LHCN-M2 (cell line): ENCODE results near the gene RILPL1. TPM values are rescaled to one million over a fixed set of nuclear protein-coding genes. Genes with fewer than 3 reads are reported as not detected.
"Not testable (repeated sequence)": the region's sequence is repeated elsewhere in the genome, so short reads cannot be mapped to it uniquely, and the experiment has no call there.

Experiments used
- DNase-seq: peaks from one replicate; pipeline ENCODE4 v3.0.0-alpha.2; 2012; ENCODE audit warnings: low read depth
- polyA plus RNA-seq: library from polyadenylated mRNA; unstranded; fragments of >200 nt; gene quantifications from one replicate; pipeline ENCODE4 v1.2.1, GENCODE V29; 2012; ENCODE audit warnings: missing spikeins
- total RNA-seq: library from RNA; depleted of rRNA; stranded (reverse); fragments of >200 nt; gene quantifications from 2 replicates; pipeline ENCODE4 v1.2.3, GENCODE V29; 2014; rRNA removed

The RILPL1 gene
- total RNA-seq, result 15.4 and 16.5 TPM in 2 replicates
- 21.2 TPM for polyA plus RNA-seq

GRCh38 chr12:123533672-123534643 is at the start of gene RILPL1:
RILPL1 (minus strand) TSS chr12:123533719; CDS start chr12:123533482, 237 bp downstream.
- DNase-seq, result peak; percentile 47

GRCh38 chr12:123580772-123581171 is 47.3 kb upstream of the RILPL1 start:
- DNase-seq, result no peak

DNA sequence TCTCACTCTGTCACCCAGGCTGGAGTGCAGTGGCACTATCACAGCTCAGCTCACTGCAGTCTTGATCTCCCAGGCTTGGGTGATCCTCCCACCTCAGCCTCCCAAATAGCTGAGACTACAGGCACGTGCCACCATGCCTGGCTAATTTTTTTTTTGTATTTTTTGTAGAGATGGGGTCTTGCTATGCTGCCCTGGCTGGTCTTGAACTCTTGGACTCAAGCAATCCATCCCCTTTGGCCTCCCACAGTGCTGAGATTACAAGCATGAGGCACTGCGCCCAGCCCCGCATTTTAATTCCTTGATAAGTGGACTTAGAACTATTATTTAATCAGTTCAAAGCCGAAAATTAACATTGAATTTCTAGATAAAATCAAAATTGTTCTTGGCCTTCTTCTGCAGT is 45.3 kb upstream of the RILPL1 start:
- not testable (repeated sequence) for DNase-seq

DNA sequence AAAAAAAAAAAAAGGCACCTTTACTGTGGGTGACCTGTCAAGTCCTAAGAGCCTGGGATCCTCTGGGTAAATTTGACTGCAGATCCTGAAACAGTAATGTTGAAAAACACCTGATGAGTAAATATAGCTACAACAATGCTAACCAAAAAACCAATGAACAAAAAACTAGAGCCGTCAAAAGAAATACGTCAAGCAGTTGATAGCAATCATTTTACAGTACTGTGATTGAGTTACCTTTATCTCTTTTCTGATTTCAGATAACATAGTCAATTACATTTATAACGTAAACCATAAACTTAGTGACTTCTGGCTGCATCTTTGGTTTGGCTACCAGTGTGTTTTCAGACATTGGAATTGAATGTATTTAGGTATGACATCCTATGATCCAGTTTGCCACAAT is 44.7 kb upstream of the RILPL1 start:
- DNase-seq, result no peak

DNA sequence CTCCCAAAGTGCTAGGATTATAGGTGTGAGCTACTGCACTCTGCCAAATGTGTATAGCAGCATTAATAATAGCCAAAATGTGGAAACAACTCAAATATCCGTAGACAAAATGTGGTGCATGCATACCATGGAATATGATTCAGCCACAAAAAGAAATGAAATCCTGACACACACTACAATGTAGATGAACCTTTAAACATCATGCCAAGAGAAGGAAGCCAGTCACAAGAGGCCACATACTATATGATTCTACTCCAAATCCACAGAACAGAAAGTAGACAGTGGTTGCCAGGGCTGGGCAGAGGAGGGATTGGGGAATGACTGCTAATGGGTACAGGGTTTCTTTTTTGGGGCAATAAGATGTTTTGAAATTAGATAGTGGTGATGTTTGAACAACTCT is 43.1 kb upstream of the RILPL1 start:
- DNase-seq, result no peak

DNA sequence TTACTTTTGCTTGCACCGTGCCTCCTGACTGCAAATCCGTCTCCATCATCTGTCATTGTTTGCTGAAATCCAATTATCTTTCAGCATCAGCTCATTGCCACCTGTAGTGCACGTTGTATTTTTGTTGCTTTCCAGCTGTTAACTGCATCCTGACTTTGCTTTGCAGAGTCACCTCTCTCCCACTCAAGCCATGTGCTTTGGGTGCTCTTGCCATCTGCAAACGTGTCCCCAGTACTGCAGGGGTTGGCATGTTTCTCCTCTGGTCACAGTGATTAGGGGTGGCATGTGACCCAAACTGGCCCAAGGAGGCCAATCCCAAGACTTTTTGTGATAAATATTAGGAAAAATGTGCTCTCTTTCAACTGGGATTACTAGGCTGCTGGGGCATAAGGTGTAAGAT is 40.4 kb upstream of the RILPL1 start:
- DNase-seq, result no peak

- DNase-seq, result no peak
Measured at GRCh38 chr12:123572391-123572790, 38.9 kb upstream of the RILPL1 start.

DNA sequence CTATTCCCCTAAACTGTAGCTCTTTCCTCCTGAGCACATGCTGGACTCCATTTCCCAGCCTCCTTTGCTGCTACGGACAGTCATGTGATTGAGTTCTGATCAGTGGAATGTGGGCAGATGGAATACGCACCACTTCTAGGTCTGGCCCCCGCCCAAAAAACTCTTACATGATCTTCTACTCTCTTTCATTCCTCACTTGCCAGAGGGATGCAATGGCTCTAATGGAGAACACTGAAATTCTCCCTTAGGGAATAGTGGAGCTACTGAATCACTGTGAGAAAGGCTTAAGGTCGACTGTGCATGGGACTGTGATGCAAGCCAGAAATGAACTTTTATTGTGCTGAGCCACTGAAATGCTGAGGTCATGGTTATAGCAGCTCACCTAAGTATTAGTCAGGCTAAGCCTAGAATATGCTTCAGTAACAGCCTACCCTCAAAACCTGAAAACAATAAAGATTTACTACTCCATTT is 37.9 kb upstream of the RILPL1 start:
- peak; percentile 79 for DNase-seq

DNA sequence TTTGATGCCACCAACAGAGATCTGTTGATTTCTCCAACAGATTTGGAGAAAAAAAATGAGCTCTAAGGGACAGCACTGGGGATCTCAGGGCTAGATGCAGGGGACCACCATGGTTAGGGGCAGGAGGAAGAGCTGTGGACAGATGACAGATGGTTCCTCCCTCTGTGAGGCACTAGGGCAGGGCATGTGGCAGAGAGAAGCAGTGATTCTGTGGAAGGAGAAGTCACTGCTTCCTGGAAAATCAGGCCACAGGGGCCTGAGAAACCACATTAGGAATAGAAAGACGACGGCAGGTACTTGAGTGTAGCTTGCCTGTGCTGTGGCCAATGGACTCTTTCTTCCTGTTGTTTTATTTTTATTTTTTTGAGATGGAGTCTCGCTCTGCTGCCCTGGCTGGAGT is 25.9 kb upstream of the RILPL1 start:
- no peak for DNase-seq

- not testable (repeated sequence) for DNase-seq
Measured at GRCh38 chr12:123558487-123558886, 25.0 kb upstream of the RILPL1 start.

DNA sequence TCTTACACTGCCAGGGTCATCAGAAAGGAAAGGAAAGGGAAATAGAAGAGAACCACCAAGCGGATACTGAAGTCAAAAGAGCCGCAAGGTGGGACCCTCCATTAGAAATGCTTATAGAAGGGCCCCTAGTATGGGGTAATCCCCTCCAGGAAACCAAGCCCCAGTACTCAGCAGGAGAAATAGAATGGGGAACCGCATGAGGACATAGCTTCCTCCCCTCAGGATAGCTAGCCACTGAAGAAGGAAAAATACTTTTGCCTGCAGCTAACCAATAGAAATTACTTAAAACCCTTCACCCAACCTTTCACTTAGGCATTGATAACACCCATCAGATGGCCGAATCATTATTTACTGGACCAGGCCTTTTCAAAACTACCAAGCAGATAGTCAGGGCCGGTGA is 21.3 kb upstream of the RILPL1 start:
- DNase-seq, result not testable (repeated sequence)

GRCh38 chr12:123554136-123554535 is 20.6 kb upstream of the RILPL1 start:
- not testable (repeated sequence) for DNase-seq

DNA sequence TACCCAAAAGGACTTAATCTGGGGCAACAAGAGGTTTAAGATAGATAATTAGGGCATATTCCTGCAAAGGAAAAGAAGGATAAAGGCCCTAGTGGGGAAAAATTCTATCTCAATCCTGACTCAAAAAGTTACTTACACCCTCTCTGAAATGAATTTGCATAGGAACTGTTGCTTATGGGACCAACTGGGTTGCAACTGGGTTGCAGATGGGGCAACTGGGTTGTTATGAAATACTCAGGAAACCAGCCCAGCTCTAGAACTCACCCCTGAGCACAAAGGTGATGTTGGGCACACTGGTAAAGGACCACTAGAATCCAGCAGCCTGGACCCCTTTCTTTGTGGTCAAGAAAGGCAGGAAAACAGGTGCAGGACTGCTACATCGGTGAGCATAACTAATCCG is 17.2 kb upstream of the RILPL1 start:
- DNase-seq, result no peak

GRCh38 chr12:123548107-123548506 is 14.6 kb upstream of the RILPL1 start:
- no peak for DNase-seq

DNA sequence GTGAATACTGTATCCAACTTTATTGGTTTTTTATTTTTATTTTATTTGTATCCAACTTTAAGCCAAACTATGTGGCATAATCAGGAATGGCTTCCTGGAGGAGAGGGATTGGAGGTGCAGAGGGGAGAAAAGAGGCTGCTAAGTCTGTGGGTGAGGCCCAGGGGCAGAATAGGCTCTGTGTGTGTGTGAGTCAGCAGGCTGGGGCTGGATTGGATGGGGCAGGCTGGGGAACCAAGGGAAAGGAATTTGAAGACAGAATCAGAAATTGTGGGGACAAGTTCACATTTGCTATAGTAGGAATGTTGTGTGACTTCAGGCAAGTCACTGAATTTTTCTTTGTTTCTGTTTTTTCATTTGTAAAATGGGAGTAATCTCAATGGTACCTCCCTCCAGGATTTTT is 12.8 kb upstream of the RILPL1 start:
- peak; percentile 10 for DNase-seq

DNA sequence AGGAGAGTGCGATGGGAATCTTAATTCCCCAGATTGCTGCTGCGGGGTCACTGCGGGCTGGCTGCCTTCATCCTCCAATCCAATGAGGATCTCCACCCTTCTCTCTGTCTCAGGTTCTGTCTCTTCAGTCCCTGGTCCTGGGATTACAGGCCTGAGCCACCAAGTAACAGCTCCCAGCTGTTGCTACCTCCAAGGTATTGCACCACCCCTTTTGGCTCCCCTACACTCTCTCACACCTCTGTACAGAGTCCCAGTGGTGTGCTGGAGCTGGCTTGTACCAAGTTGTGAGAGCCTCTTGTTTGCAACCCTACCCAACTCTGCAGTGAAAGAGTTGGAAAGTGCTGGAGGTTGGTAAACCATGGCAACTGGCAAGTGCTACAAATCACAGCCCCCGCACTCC is 10.0 kb upstream of the RILPL1 start:
- no peak for DNase-seq

GRCh38 chr12:123540899-123541662 is 7.6 kb upstream of the RILPL1 start:
- no peak for DNase-seq

- DNase-seq, result not testable (repeated sequence)
Measured at GRCh38 chr12:123535952-123536351, 2.4 kb upstream of the RILPL1 start.

DNA sequence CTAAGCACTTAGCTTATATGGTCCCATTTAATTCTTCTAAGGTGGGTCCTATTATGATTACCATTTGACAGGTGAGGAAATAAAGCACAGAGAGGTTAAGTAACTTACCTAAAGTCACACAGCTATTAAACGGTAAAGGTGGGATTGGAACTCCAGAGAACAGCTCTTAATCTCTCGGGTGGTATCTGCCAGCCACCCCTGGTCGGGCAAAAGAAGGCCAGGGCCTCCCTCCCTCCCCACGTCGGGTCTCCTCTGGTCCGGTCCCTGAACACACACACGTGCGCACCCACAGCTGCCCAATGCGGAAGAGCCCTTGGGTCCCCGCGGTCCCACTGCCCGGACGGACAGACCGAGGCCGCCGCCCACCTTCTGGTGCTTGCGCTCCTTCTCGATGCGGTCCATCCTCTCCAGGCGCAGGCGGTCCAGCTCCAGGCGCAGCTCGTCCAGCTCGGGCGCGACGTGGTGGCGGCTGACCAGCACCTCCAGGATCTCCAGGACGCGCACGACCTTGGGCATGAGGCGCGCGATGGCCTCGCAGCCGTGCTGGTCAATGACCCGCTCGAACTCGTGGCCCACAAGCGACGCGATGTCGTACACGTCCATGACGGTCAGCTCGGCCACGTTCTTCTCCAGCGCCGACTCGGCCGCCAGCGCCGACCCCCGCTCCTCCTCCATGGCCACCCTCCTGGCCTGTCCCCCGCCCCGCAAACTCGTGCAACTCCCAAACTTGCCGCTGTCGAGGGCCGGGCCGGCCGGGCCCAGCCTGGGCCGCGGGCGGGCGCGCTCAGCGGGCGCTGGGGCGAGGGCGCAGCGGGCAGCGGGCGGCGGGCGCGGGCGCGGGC is 490 bp downstream of the RILPL1 start:
- peak; percentile 48 for DNase-seq

GRCh38 chr12:123532019-123532418 is 1.5 kb downstream of the RILPL1 start:
- no peak for DNase-seq

- no peak for DNase-seq
Measured at GRCh38 chr12:123531091-123531490, 2.4 kb downstream of the RILPL1 start.
